Uterus (tissue), 4 donors: ENCODE results near the gene MARCHF9. TPM values are rescaled to one million over a fixed set of nuclear protein-coding genes. Genes with fewer than 3 reads are reported as not detected.

Source experiments
- DNase-seq, 2 donors: peaks; one replicate each; pipeline ENCODE4 v3.0.0-alpha.2; 2019 to 2020
- H3K27ac ChIP-seq, 2 donors: fragments of 200-600 bp; sonication (generic); 1 replicate in 1 of 2; 2 replicates in 1 of 2; pipeline ENCODE4 v1.5.1; 2016 to 2018
- H3K27me3 ChIP-seq, 2 donors: fragments of 200-600 bp; sonication (generic); one replicate each; pipeline ENCODE4 v1.5.1; 2018 to 2019; ENCODE audit warnings: control low read depth in 1 of 2
- H3K36me3 ChIP-seq, 2 donors: fragments of 200-600 bp; sonication (generic); one replicate each; pipeline ENCODE4 v1.5.1; 2019; ENCODE audit warnings: control low read depth in 1 of 2
- H3K4me1 ChIP-seq, 2 donors: fragments of 200-600 bp; sonication (generic); one replicate each; pipeline ENCODE4 v1.5.1; 2018 to 2019; ENCODE audit warnings: control low read depth in 1 of 2
- H3K4me3 ChIP-seq, 2 donors: fragments of 200-600 bp; sonication (generic); 1 replicate in 1 of 2; 2 replicates in 1 of 2; pipeline ENCODE4 v1.5.1; 2018 to 2019; ENCODE audit warnings: mild to moderate bottlenecking in 1 of 2
- H3K9me3 ChIP-seq, 2 donors: fragments of 200-600 bp; sonication (generic); one replicate each; pipeline ENCODE4 v1.5.1; 2019; ENCODE audit warnings: control low read depth in 1 of 2
- POLR2A ChIP-seq, 2 donors: fragments of 450-650 bp; IDR thresholded peaks; one replicate each; pipeline ENCODE4 v1.6.1; 2016; ENCODE audit warnings: antibody characterized with exemption in 2 of 2, mild to moderate bottlenecking in 1 of 2, moderate library complexity in 1 of 2
- intact Hi-C: fragments of 100-400 bp; cut with DNase I; formaldehyde crosslinking; loops from one replicate; pipeline ENCODE4 v1.15.1; 2023; ENCODE audit warnings: low total_unique reads
- total RNA-seq, 4 donors: library from RNA; depleted of rRNA in 3 of 4; stranded (reverse); fragments of >200 nt in 3 of 4; gene quantifications; one replicate each; pipeline versions ENCODE4 v1.1.0 to v1.2.4, GENCODE V29; 2014 to 2023
- TF ChIP-seq, protein P1 (sequence below), 4 experiments: fragments of 200-600 bp in 2 of 4; fragments of 450-650 bp in 2 of 4; sonication (generic) in 2 of 4; IDR thresholded peaks; one replicate each; pipeline ENCODE4 v1.5.1; 2016 to 2019; ENCODE audit warnings: antibody characterized with exemption in 4 of 4, mild to moderate bottlenecking in 2 of 4, moderate library complexity in 1 of 4
- donor health status: DM: yes; HTN: yes; CAD: no.

MARCHF9 gene
- total RNA-seq, 4 donors from 2014 or later = 5.1 to 7.6 (median 6.8) TPM; not detected in 1

DNA sequence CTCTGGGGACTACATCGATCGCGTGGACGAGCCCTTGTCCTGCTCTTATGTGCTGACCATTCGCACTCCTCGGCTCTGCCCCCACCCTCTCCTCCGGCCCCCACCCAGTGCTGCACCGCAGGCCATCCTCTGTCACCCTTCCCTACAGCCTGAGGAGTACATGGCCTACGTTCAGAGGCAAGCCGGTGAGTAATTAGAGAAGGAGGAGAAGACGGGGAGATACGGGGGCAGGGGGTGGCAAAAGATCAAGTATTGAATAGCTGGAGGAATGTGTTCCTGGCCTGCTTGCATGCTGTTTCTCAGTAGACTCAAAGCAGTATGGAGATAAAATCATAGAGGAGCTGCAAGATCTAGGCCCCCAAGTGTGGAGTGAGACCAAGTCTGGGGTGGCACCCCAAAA lies 39.1 kb upstream of the MARCHF9 start:
- no peaks in the 10 kb centered on the region for H3K9me3 ChIP-seq
- DNase-seq = no peak
- no peak for TF ChIP-seq POLR2A (IDR thresholded peaks at IDR 0.05)
- TF ChIP-seq, protein P1, sequence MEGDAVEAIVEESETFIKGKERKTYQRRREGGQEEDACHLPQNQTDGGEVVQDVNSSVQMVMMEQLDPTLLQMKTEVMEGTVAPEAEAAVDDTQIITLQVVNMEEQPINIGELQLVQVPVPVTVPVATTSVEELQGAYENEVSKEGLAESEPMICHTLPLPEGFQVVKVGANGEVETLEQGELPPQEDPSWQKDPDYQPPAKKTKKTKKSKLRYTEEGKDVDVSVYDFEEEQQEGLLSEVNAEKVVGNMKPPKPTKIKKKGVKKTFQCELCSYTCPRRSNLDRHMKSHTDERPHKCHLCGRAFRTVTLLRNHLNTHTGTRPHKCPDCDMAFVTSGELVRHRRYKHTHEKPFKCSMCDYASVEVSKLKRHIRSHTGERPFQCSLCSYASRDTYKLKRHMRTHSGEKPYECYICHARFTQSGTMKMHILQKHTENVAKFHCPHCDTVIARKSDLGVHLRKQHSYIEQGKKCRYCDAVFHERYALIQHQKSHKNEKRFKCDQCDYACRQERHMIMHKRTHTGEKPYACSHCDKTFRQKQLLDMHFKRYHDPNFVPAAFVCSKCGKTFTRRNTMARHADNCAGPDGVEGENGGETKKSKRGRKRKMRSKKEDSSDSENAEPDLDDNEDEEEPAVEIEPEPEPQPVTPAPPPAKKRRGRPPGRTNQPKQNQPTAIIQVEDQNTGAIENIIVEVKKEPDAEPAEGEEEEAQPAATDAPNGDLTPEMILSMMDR (IDR thresholded peaks at IDR 0.05) = no peak
- H3K27ac ChIP-seq = no peak overlapping the region
- intact Hi-C loops = no loop called here
- H3K4me1 ChIP-seq = no peaks in the 10 kb centered on the region
- no peak overlapping the region for H3K4me3 ChIP-seq
- H3K27me3 ChIP-seq = no peaks in the 10 kb centered on the region
- no peaks in the 10 kb centered on the region for H3K36me3 ChIP-seq

DNA sequence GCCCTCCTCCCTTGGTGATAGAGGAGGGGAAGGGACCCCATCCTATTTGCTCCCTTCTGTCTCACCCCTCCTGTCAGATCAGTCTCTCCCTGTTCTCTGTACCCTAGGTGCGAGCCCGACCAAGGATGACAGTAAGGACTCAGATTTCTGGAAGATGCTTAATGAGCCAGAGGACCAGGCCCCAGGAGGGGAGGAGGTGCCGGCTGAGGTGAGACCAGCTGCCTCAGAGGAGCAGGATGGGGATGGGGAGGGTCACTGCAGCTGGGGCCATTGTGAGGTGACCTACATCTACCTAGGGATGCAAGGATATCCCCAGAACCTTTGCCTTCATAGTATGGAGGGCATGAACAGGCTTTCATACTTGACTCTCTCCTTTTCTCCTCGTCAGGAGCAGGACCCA lies 38.6 kb upstream of the MARCHF9 start:
- no peak for DNase-seq
- no peaks in the 10 kb centered on the region for H3K36me3 ChIP-seq
- intact Hi-C loops = no loop called here

DNA sequence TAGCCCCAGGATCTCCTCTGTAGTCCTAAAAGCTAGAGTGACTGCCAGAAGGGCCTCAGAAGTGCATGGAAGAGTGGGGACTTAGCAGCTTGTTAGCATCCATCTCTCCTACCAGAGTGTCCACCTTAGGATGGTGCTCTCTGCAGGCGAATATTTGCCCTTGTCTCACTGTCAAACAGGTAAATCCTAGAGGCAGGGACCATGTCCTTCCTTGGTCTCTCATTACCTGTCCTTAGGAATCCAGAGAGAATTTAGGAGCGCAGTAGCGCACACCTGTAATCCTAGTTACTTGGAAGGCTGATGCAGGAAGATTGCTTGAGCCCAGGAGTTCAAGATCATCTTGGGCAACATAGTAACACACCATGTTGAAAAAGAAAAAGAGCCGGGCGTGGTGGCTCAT lies 37.8 kb upstream of the MARCHF9 start:
- Histone ChIP-seq H3K27ac (no peak overlapping the region), H3K36me3 (no peaks in the 10 kb centered on the region), H3K4me1 (no peaks in the 10 kb centered on the region), H3K27me3 (no peaks in the 10 kb centered on the region), H3K9me3 (no peaks in the 10 kb centered on the region), H3K4me3 (no peak overlapping the region)
- intact Hi-C loops = no loop called here
- TF ChIP-seq, protein P1 (IDR thresholded peaks at IDR 0.05) = no peak
- TF ChIP-seq POLR2A (IDR thresholded peaks at IDR 0.05) = no peak
- DNase-seq = no peak

More for the DNA sequence above, 38.6 kb upstream of the MARCHF9 start:
- Histone ChIP-seq H3K27ac (no peak overlapping the region), H3K27me3 (no peaks in the 10 kb centered on the region), H3K9me3 (no peaks in the 10 kb centered on the region), H3K4me3 (no peak overlapping the region), H3K4me1 (no peaks in the 10 kb centered on the region)
- TF ChIP-seq POLR2A (IDR thresholded peaks at IDR 0.05) = no peak
- TF ChIP-seq, protein P1 (IDR thresholded peaks at IDR 0.05) = no peak

DNA sequence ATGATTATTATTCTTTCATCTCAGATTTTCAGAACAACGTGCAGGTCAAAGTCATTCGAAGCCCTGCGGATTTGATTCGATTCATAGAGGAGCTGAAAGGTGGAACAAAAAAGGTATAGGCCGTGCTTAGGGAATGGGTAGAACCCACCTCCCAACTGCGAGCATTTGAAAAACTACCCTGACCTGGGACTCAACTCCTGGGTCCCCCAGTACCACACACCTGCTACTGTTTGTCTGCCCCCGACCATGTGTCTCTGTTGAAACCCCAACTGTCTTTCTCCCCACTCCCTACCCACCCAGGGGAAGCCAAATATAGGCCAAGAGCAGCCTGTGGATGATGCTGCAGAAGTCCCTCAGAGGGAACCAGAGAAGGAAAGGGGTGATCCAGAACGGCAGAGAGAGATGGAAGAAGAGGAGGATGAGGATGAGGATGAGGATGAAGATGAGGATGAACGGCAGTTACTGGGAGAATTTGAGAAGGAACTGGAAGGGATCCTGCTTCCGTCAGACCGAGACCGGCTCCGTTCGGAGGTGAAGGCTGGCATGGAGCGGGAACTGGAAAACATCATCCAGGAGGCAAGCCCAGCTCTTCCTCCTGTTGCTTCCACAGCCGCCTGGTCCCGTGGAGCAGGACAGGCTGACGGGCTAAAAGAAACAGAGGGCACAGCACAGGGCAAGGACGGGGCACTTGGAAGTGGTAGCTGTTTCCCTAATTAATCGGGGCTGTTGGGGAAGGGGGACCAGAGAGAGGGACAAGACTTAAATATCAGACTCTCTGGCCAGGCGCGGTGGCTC lies 36.9 kb upstream of the MARCHF9 start:
- no peaks in the 10 kb centered on the region for H3K36me3 ChIP-seq
- intact Hi-C loops = no loop called here
- H3K27me3 ChIP-seq = no peaks in the 10 kb centered on the region
- H3K4me3 ChIP-seq = no peak overlapping the region
- no peaks in the 10 kb centered on the region for H3K4me1 ChIP-seq
- no peaks in the 10 kb centered on the region for H3K9me3 ChIP-seq
- DNase-seq = no peak
- TF ChIP-seq POLR2A (IDR thresholded peaks at IDR 0.05) = no peak
- TF ChIP-seq, protein P1 (IDR thresholded peaks at IDR 0.05) = no peak
- H3K27ac ChIP-seq = no peak overlapping the region

DNA sequence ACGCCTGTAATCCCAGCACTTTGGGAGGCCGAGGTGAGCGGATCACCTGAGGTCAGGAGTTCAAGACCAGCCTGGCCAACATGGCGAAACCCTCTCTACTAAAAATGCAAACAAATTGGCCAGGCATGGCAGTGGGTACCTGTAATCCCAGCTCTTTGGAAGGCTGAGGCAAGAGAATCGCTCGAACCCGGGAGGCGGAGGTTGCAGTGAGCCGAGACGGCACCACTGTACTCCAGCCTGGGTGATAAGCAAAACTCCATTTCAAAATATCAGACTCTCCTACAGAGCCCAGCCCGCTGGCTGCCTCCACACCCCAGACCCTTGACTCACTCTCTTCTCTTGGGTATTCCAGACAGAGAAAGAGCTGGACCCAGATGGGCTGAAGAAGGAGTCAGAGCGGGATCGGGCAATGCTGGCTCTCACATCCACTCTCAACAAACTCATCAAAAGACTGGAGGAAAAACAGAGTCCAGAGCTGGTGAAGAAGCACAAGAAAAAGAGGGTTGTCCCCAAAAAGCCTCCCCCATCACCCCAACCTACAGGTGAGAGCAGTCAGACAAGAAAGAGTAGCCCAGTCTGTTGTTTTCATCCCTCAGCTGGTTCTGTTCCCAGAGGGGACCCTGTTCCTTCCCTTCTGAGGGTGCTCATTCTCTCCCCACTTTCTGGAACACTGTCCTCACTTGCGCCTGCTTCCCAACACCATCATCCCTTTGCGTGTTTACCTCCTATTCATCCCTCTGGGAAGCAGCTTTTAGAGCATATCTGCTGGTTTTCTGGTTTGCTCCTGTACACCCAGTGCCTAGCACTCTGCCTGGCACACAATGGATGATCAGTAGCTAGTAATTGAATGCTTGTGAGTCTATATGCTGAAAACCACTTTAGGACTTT lies 36.0 kb upstream of the MARCHF9 start:
- Histone ChIP-seq H3K4me1 (no peaks in the 10 kb centered on the region), H3K27me3 (no peaks in the 10 kb centered on the region), H3K9me3 (no peaks in the 10 kb centered on the region), H3K4me3 (no peak overlapping the region), H3K27ac (no peak overlapping the region), H3K36me3 (no peaks in the 10 kb centered on the region)
- no peak for DNase-seq
- no peak for TF ChIP-seq POLR2A (IDR thresholded peaks at IDR 0.05)
- TF ChIP-seq, protein P1 (IDR thresholded peaks at IDR 0.05) = no peak
- intact Hi-C loops = no loop called here
